Mesendoderm (in vitro differentiated cells): ENCODE measurements around the gene HLF.

Experiments used
- DNase-seq: peaks from one replicate; pipeline ENCODE4 v3.0.0; 2013
- H2AK5ac ChIP-seq: 2 replicates; pipeline ENCODE4 v1.6.1; 2013; ENCODE audit warnings: low read length, inconsistent platforms
- H2BK120ac ChIP-seq: 2 replicates; pipeline ENCODE4 v1.6.1; 2013; ENCODE audit warnings: low read depth, mild to moderate bottlenecking, low read length, moderate library complexity, mixed read lengths
- H2BK15ac ChIP-seq: replicated peaks from 2 replicates; pipeline ENCODE4 v1.6.1; 2013; ENCODE audit warnings: low read depth, mild to moderate bottlenecking, moderate library complexity
- H2BK5ac ChIP-seq: 2 replicates; pipeline ENCODE4 v1.6.1; 2013; ENCODE audit warnings: low read length, inconsistent platforms
- H3K18ac ChIP-seq: 2 replicates; pipeline ENCODE4 v1.6.1; 2013; ENCODE audit warnings: mild to moderate bottlenecking, low read length, mixed read lengths
- H3K23ac ChIP-seq: one replicate; pipeline ENCODE4 v1.6.1; 2013; ENCODE audit warnings: low read length
- H3K27ac ChIP-seq: 2 replicates; pipeline ENCODE4 v1.5.1; 2013; ENCODE audit warnings: low read depth, mild to moderate bottlenecking, inconsistent platforms, low read length, moderate library complexity
- H3K27me3 ChIP-seq: 2 replicates; pipeline ENCODE4 v1.6.1; 2013; ENCODE audit warnings: low read length, control low read depth, mild to moderate bottlenecking, inconsistent platforms; ENCODE audit not compliant: insufficient read depth, poor library complexity
- H3K36me3 ChIP-seq: 2 replicates; pipeline ENCODE4 v1.6.1; 2013; ENCODE audit warnings: low read length, inconsistent platforms; ENCODE audit not compliant: control insufficient read depth, insufficient read depth
- H3K4ac ChIP-seq: one replicate; pipeline ENCODE4 v1.6.1; 2013; ENCODE audit warnings: low read depth, mild to moderate bottlenecking, low read length, moderate library complexity
- H3K4me1 ChIP-seq: 2 replicates; pipeline ENCODE4 v1.6.1; 2013; ENCODE audit warnings: low read depth, low read length, inconsistent platforms; ENCODE audit not compliant: control insufficient read depth
- H3K4me2 ChIP-seq: 2 replicates; pipeline ENCODE4 v1.6.1; 2013; ENCODE audit warnings: low read length
- H3K4me3 ChIP-seq: 2 replicates; pipeline ENCODE4 v1.5.1; 2013; ENCODE audit warnings: mild to moderate bottlenecking, low read length
- H3K56ac ChIP-seq: one replicate; pipeline ENCODE4 v1.6.1; 2013; ENCODE audit warnings: low read length
- H3K79me1 ChIP-seq: 2 replicates; pipeline ENCODE4 v1.6.1; 2013; ENCODE audit warnings: low read length, inconsistent platforms
- H3K79me2 ChIP-seq: 2 replicates; pipeline ENCODE4 v1.6.1; 2013; ENCODE audit warnings: mild to moderate bottlenecking, low read length; ENCODE audit not compliant: control insufficient read depth, insufficient read depth
- H3K9ac ChIP-seq: 2 replicates; pipeline ENCODE4 v1.6.1; 2013; ENCODE audit warnings: low read length, inconsistent platforms
- H4K5ac ChIP-seq: one replicate; pipeline ENCODE4 v1.6.1; 2013; ENCODE audit warnings: low read length
- H4K8ac ChIP-seq: one replicate; pipeline ENCODE4 v1.6.1; 2013; ENCODE audit warnings: low read depth, mild to moderate bottlenecking, control low read depth, low read length, moderate library complexity
- WGBS: extraction: QIAGEN DNeasy Blood & Tissue Kit; methylation state at CpG from one replicate; pipeline ENCODE4 v1.1.7; 2013; ENCODE audit warnings: low lambda C conversion rate, missing lambda C conversion rate; ENCODE audit not compliant: insufficient coverage; ENCODE audit errors: extremely low coverage; 5-methylcytosine and 5-hydroxymethylcytosine counted together

The HLF gene

GRCh38 chr17:55311767-55312375 is 47.1 kb downstream of the HLF start:
- WGBS, result no CpG with 5 or more reads among the region's 7 CpGs
- Histone ChIP-seq H4K8ac (no peak overlapping the region), H3K27ac (no peak overlapping the region)

GRCh38 chr17:55312852-55313251 is 48.1 kb downstream of the HLF start:
- Histone ChIP-seq H3K4me1 (no peaks in the 10 kb centered on the region), H4K8ac (no peak overlapping the region), H3K79me2 (no peaks in the 10 kb centered on the region), H3K36me3 (no peaks in the 10 kb centered on the region), H3K4me2 (no peak overlapping the region), H3K27me3 (no peaks in the 10 kb centered on the region), H3K56ac (no peak overlapping the region), H3K18ac (no peak overlapping the region), H2AK5ac (no peak overlapping the region), H2BK15ac (no peak overlapping the region), H3K4ac (no peak overlapping the region), H2BK5ac (no peak overlapping the region), H3K4me3 (no peak overlapping the region), H2BK120ac (no peak overlapping the region), H3K27ac (no peak overlapping the region), H3K79me1 (no peaks in the 10 kb centered on the region), H3K23ac (no peak overlapping the region), H3K9ac (no peak overlapping the region), H4K5ac (no peak overlapping the region)
- DNase-seq, result no peak
- no CpG with 5 or more reads among the region's 3 CpGs for WGBS

More at GRCh38 chr17:55311767-55312375, 47.1 kb downstream of the HLF start:
- H3K79me1 ChIP-seq, result no peaks in the 10 kb centered on the region
- H2AK5ac ChIP-seq, result no peak overlapping the region
- no peak overlapping the region for H3K4me2 ChIP-seq
- no peak overlapping the region for H3K9ac ChIP-seq
- no peaks in the 10 kb centered on the region for H3K79me2 ChIP-seq
- no peak overlapping the region for H4K5ac ChIP-seq
- no peak for DNase-seq
- H3K4me3 ChIP-seq, result no peak overlapping the region
- H2BK15ac ChIP-seq, result no peak overlapping the region
- H3K4ac ChIP-seq, result no peak overlapping the region
- H2BK120ac ChIP-seq, result no peak overlapping the region
- no peak overlapping the region for H3K56ac ChIP-seq
- no peak overlapping the region for H2BK5ac ChIP-seq
- H3K27me3 ChIP-seq, result no peaks in the 10 kb centered on the region
- no peaks in the 10 kb centered on the region for H3K36me3 ChIP-seq
- no peak overlapping the region for H3K18ac ChIP-seq
- no peaks in the 10 kb centered on the region for H3K4me1 ChIP-seq
- H3K23ac ChIP-seq, result no peak overlapping the region

- Histone ChIP-seq H2BK120ac (no peak overlapping the region), H3K27me3 (no peaks in the 10 kb centered on the region)
Observed at GRCh38 chr17:55314061-55314783, 49.5 kb downstream of the HLF start.

GRCh38 chr17:55314784-55315491 is 50.2 kb downstream of the HLF start:
- Histone ChIP-seq H3K9ac (no peak overlapping the region), H4K5ac (no peak overlapping the region), H4K8ac (no peak overlapping the region), H2BK5ac (no peak overlapping the region), H3K36me3 (no peaks in the 10 kb centered on the region), H3K56ac (no peak overlapping the region), H3K23ac (no peak overlapping the region), H3K4me3 (no peak overlapping the region), H3K4me2 (no peak overlapping the region), H2BK15ac (no peak overlapping the region), H3K4ac (no peak overlapping the region), H3K4me1 (no peaks in the 10 kb centered on the region), H3K79me1 (no peaks in the 10 kb centered on the region), H3K79me2 (no peaks in the 10 kb centered on the region), H3K27ac (no peak overlapping the region), H2BK120ac (no peak overlapping the region), H3K18ac (no peak overlapping the region), H2AK5ac (no peak overlapping the region), H3K27me3 (no peaks in the 10 kb centered on the region)
- no peak for DNase-seq
- WGBS, result no CpG with 5 or more reads among the region's 8 CpGs

More at GRCh38 chr17:55314061-55314783, 49.5 kb downstream of the HLF start:
- Histone ChIP-seq H2BK15ac (no peak overlapping the region), H3K4me3 (no peak overlapping the region), H4K8ac (no peak overlapping the region), H3K9ac (no peak overlapping the region), H3K4ac (no peak overlapping the region), H3K79me2 (no peaks in the 10 kb centered on the region), H2BK5ac (no peak overlapping the region), H4K5ac (no peak overlapping the region), H3K4me1 (no peaks in the 10 kb centered on the region), H3K4me2 (no peak overlapping the region), H3K79me1 (no peaks in the 10 kb centered on the region), H3K18ac (no peak overlapping the region), H3K56ac (no peak overlapping the region), H2AK5ac (no peak overlapping the region), H3K23ac (no peak overlapping the region), H3K36me3 (no peaks in the 10 kb centered on the region), H3K27ac (no peak overlapping the region)
- WGBS, result no CpG with 5 or more reads among the region's 8 CpGs
- DNase-seq, result no peak

GRCh38 chr17:55316499-55316898 is 51.7 kb downstream of the HLF start:
- no peak overlapping the region for H3K4me2 ChIP-seq
- no CpG with 5 or more reads among the region's 2 CpGs for WGBS

More at GRCh38 chr17:55316499-55316898, 51.7 kb downstream of the HLF start:
- Histone ChIP-seq H2BK120ac (no peak overlapping the region), H2BK15ac (no peak overlapping the region), H3K27me3 (no peaks in the 10 kb centered on the region), H4K8ac (no peak overlapping the region), H3K9ac (no peak overlapping the region), H3K4me3 (no peak overlapping the region), H3K79me1 (no peaks in the 10 kb centered on the region), H3K56ac (no peak overlapping the region), H2AK5ac (no peak overlapping the region), H3K23ac (no peak overlapping the region), H3K4me1 (no peaks in the 10 kb centered on the region), H3K79me2 (no peaks in the 10 kb centered on the region), H3K4ac (no peak overlapping the region), H3K36me3 (no peaks in the 10 kb centered on the region), H3K27ac (no peak overlapping the region), H2BK5ac (no peak overlapping the region), H4K5ac (no peak overlapping the region), H3K18ac (no peak overlapping the region)
- DNase-seq, result no peak
